Non-pigmented ciliary epithelial cell (primary cell): ENCODE results near the gene MFSD12.

ENCODE experiments used
- DNase-seq: peaks from one replicate; pipeline ENCODE4 v3.0.0-alpha.2; 2010; ENCODE audit warnings: low read depth

The MFSD12 gene

DNA sequence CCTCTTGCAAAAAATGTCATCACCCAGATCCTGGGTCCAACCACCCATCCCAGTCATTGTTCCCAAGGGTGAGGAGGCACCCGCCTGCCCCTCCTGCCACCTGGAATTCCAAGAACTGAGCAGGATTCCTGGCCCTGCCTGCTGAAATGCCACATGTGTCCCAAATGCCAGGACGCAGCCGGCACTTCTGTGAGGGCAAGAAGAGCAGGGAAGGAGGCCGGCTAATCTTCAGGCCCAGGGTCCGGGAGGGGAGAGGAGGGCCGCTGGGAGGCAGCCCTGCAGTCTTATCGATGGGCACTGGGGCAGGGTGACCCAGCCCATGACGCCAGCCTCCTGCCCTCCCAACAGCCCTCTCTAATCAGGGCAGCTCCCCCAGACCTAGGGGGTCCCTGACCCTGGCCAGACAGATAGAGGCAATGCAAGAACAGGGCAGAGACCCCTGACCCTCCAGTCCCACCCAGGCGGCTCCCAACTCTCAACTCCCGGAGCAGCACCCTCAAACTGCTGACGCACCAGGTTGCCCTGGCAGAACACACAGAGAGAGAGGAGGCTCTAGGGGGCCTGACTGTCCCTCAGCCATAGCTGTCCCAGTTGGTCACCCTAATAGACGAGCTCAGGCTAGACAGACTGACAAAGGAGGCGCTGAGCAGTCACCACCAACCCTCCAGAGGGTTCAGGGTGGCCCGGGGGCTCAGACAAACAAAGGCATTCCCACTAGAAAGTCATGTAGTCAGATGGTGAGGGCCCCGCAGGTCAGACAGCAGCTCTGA is 1.5 kb downstream of the MFSD12 start:
- no peak for DNase-seq

DNA sequence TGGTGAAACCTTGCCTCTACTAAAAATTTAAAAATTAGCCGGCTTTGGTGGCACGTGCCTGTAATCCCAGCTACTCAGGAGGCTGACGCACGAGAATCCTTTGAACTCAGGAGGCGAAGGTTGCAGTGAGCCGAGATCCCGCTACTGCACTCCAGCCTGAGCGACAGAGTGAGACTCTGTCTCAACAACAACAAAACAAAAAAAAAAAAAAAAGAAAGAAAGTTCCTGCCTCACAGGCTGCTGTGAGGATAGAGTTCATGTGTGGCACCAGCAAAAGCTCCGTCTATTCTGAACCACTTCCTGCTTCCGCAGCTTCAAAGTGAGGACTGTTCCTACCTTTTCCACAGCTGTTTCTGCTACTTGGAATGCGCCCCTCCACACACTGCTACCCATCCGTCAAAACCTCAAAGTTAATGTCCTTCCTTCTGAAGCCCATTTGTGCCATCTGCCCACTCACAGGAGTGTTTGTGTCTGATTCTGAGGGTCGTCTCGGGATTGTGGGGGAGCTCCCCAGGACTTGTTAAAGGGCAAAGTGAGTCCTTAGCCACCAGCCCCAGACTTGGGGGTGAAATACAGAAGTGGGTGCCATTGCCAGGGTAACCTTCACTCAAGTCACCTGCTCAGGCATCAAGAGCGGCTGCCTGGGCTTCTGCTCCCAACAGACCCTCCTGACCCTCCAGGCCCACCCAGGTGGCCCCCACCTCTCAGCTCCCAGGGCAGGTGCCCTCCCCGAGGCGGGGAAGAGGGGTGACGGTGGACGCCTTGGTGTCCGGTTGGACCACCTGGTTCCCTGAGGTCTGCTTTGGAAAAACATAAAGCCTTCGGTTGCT is 2.9 kb downstream of the MFSD12 start:
- DNase-seq: no peak

DNA sequence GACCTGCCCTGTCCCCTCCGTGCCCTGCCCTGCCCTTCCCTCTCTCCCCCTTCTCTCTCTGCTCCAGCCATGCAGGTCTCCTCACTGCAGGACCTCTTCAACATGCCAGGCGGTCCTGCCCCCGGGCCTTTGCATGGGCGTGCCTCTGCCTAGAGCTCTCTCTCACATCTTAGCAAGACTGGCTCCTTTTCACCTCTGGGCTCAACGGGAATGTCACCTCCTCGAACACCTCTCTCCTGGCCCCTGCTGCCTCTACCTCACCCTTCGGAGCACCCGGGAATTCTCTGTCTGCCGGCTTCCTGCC is 5.6 kb downstream of the MFSD12 start:
- no peak for DNase-seq

DNA sequence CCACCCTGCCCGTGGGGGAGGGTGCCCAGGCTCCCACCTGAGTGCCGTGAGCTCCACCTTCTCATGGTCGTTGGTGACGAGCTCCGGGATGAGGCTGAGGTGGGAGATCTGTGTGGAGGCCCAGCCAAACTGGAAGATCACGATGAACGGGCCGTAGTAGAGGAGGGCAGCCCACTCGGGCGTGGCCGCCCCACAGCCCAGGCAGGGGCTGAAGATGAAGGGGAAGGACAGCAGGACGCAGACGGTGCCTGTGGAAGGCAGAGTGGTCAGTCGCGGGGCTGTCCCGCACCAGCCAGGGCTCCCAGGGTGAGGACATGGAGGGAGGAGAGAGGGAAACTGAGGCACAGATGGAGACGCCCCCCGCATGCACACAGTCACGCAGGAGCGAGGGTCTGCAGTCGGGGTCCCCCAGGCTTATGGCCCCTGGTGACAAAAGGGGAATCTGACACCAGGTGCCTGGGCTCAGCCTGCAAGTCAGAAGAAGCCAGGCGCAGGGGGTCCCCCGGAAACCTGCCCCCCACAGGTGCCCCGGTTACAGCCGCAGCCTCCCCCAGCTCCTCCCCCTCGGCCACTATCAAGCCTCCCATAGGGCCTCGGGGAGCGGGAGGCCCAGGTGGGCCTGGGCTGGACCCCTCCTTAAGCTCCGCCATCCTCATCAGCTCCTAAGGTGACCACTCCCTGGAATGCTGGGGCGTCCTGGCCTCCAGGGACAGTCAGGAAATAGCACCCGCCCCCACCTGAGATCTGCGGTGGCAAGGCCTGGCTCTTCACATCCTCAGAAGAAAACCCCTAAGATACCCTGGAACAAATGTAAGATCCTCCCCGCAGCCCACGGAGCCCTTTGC is 6.2 kb downstream of the MFSD12 start:
- DNase-seq: no peak

DNA sequence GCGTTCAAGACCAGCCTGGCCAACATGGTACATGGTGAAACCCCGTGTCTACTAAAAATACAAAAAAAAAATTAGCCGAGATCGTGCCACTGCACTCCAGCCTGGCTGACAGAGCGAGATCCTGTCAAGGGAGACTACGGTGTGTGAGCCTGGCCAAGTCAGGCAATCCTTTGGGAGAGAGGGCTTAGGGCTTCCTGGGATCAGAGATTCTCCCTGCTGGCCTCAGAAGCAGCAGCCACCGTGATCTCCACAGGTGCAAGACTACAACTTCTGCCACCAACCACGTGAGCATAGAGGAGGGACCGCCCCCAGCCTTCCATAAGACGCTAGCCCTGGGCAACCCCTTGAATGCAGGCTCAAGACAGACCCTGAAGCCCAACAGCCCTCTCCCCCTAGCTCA is 7.6 kb downstream of the MFSD12 start:
- DNase-seq: no peak

DNA sequence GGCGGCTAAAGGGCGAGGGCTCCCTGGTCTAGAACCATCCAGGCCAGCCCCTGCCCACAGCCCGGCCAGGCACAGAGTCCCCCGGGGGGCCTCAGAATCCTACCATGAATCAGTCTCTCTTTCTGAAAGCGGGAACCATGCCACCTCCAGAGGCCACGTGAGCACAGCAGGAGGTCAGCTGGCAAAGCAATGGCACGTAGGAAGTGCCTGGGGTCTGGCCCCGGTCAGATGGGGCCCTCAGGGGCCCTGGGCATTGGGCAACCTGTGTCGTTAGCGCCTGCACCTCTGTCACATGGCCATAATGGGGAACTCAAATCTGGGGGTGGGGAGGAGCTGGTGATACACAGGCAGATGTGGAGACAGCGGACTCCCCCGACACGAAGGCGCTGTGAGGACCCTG is 8.8 kb downstream of the MFSD12 start:
- DNase-seq: no peak

DNA sequence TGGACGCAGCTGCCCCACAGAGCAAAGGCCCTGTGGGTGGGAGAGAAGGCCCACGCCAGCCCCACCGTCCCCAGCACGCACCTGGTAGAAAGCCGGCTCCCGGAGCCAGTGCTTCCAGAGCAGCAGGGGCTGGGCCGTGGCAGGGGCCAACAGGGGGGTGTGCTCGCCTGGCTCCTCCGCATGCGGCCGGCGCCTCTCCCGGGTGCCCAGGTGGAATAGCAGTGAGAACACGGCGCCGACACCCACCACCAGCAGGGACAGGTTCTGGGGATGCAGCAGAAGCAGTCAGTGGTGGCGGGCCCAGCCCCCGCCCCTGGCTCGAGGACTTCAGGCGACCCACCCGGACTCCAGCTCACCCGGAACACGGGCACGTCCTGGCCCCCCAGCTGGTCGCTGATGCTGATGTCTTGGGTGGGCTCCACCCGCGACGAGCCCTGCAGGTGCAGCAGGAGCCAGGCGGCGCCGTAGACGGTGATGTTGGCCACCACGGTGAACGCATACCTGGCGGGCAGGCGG is 9.6 kb downstream of the MFSD12 start:
- DNase-seq: no peak

DNA sequence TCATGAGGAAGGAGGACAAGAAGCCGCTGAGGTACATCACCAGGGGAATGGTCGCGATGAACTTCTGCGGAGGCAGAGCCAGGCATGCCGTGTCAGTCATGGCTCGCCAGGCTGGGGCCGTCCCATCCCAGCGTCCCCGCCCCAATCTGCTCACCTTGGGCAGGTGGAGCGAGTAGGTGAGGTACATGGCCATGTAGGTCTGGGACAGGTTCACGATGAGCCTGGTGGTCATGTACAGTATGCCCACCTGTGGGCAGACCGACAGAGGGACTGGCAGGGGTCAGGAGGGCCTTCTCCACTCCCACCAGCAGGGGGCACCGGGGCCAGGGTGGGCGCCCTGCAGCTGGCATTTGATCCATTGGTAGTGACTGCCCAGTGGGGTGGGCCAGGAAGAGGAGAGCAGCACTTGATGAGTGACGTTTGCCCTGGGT is 10.1 kb downstream of the MFSD12 start:
- no peak for DNase-seq

DNA sequence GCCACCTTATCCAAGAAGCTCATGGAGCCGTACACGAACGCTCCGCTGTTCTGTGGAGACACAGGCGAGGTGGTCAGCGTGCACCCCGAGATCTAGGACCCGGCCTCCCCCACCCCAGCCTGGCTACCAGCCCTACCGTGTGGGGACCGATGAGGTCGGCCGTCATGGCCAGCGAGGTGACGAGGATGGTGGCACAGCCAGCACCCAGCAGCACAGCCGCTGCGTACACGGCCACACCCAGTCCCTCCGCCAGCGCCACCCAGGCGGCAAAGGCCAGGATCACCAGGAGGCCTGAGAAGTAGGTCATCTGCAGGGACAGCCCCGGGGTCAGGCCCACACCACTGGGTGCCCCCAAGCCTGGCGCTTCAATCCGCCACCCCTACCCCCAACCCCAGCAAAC is 11.3 kb downstream of the MFSD12 start:
- DNase-seq: no peak

DNA sequence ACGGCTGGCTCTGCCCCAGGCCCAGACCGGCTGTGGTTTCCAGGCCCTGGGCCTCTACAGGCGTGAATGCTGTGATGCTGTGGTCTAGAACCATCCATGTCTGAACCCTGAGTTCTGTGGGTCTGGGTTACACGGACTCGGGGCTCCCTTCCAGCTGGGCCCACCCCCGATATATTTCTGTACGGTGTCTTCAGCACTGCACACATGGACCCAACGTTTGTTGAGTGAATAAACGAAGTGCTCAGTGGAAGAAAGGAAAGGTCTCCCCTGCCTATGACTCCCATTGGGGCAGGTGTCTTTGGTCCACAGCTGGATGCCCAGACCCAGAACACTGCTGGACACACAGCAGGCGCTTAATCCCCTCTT is 11.7 kb downstream of the MFSD12 start:
- DNase-seq: no peak

DNA sequence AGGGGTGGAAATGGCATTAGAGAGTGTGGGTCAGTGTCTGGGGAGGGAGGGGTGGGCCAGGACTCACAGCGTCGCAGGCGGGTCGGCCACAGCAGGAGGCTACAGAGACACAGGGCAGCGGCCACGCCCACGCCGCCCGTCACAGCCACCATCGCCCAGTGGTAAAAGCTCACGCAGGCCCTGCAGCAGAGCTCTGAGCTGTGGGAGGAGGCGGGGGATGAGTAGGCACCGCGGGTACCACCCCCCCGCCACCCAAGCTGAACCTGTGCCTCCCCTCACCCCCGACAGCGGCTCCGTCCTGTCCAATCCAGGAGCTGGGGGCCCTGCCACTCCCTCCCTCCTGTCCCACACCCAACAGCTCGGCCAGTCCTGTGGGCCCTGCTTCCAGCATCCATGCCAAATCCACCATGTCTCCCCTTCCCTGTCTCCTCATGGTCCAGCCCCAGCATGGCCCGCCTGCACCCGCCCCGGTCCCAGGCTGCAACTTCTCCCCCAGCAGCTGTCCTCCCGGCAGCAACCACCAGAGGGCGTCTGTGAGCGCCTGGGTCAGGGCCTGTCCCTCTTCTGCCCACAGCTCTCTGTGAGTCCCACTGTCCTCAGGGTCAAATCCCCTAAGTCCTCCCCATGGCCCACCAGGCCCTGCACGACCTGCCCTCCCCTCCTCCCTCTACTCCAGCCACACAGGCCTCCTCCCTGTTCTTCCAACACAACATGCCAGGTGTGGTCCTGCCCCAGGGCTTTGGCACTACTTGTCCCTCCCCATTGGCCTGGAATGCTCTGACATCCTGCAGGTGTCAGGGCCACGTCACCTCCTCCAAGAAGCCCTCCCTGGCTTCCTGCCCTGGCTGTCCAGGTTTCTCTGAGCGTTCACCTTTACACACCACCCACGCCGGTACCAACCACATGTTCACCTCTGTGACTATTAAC is 12.4 kb downstream of the MFSD12 start:
- no peak for DNase-seq

DNA sequence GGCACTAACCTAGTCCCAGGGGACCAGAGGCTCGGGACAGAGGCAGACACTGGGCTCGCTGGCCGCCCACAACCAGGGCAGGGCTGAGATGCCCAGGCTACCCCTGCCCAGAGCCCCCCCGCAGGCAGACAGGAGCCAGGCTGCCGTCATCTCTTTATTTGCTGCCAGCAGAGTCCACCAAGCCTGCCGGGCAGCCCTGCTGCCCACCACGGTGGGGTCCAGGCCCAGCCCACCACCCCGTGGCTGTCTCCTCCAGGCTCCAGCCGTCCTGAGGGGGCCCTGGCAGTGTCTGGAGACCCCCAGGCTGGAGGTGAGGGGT is 13.4 kb downstream of the MFSD12 start:
- DNase-seq: no peak

DNA sequence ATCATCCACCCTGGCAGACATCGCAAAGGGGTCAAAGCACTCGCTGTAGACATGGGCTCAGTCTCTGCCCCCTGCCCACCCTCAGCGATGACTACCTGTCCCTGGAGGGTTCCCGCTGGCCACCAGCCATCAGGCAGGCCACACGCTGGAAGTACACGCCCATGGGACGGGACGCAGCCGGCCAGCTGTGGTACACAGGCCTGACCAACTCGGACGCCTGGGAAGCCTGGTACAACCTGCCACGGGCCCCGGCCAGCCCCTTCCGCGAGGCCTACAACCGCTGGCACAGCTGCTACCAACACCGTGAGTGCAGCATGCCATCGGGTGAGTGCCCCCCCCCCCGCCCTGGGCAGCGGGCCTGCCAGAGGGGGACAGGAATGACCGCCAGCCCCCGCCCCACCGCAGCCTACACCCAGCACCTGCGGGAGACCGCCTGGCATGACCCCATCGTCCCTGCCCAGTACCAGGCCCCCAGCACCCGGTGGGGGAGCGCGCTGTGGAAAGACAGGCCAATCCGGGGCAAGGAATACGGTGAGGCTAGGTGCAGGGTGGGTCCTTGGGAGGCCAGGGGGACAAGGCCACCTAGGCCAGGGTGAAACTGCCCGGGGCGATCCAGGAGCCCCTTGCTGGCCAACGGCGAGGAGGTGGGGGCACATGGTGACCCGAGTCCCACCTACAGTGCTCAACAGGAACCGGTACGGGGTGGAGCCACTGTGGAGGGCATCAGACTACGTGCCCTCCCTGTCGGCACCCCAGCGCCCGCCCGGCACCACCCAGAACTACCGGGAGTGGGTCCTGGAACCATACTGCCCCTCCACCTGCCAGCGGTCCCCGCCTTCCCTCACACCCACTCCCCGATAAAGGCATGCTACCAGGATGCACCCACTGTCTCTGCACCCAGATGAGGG is 14.0 kb downstream of the MFSD12 start:
- DNase-seq: no peak

DNA sequence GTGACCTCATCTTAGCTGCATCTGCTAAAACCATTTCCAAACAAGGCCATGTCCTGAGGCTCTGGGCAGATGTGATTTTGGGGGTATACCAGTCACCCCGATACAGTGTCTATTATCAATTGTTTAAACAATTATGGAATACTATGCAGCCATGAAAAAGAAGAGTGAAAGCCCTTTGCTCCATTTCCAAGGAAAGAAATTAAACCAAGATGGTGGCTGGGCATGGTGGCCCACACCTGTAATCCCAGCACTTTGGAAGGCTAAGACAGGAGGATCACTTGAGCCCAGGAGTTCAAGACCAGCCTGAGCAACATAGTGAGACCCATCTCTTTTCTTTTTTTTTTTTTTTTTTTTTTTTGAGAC is 17.6 kb downstream of the MFSD12 start:
- DNase-seq: no peak

DNA sequence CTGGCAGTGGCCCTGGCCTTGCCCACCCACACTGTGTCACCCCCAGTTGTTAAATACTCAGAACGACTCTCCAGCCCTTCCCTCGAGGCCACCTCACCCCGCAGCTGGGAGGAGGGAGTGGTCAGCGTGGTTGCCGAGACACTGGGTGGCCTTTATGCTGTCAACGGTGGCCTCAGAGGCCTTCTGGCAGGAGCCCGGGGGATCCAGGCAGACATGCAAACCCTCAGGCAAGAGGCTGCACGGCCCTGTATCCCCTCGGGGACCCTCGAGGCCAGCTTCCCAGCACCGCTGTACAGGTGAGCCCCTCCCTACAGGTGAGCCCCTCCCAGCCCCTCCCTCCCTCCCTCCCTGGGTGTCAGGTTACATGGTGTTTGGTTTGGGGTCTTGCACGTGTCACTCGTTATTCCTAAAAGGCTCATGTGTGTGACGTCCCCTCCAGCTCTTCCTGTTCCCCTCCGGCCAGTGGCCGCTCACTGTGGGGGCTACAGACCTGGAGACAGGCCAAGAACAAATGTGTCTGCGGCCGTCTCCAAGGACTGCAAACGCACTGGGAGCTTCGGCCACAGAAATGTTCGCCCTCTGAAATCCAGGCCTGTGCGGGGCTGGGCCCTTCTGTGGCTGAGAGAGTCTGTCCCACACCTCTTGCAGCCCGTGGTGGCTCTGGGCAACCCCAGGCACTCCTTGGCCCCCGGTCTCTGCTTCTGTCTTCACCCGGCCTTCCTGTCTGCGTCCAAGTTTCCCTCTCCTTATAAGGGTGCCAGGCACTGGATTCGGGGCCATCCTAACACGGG is 18.2 kb downstream of the MFSD12 start, which contains the start of gene TEKTIP1:
Gene TEKTIP1, plus strand, starts transcription at position 210 of the 791 bp plus-strand sequence. Its CDS starts 4 bp downstream, at position 214.
- DNase-seq: no peak

DNA sequence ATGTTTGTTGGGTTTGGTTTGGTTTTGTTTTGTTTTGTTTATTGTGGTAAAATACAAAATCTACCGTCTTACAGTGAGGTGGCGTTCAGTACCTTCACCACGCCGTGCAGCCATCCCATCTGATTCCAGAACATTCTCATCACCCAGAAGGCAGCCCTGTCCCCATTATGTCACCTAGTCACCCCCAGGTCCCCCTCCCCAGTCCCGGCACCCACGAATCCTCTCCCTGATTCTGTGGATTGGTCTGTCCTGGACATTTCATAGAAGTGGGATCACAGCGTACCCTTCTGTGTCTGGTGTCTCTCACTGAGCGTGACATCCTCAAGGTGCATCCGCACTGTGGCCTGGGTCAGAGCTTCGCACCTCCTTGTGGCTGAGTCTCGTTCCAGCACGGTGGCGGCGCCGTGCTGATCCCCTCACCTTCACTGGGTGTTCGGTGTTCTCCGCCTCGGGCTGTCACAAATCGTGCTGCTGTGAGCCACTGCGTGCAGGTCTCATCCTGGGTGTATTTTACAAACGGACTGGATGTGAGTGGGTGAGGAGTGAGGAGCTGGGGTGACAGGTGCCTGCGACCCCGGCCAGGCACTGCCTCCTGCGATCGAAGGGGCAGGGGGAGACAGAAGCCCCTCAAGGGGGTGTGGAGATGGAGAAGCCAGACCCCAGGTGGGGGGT is 19.0 kb downstream of the MFSD12 start:
- DNase-seq: no peak

DNA sequence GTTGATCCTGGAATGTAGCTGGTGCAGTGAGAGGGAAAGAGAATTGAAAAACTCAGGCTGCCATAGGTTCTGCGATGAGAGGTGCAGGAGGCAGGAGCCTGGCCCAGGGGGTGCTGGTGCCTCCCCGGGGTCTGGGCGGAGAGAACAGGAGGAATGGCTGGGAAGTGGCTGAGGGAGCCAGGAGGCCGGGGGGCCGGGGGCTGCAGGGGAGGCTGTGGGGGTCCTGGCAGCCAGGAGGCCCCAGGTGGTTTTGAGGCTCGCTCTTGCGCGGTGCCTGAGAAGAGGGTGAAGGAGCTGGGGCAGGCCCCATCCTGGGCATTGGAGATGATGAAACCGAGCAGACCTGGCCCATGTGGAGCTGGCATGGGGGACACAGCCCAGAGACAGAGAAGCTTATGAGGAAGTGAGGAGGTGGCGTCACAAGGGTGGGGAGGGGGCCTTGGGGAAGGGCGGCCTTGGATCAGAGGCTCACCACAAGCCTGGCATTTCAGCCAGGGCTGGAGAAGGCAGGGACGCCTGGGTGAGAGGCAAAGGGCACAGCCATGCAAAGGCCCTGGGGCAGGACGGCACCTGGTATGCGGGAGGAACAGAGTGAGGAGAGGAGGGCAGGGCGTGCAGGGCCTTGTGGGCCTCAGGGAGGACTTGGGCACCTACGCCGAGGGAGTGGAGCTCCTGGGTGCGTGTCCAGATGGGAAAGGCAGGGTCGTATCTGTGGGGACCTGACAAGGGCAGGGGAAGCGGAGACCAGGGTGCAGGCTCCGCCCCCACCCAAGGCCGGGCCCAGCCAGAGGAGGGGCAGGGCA is 19.7 kb downstream of the MFSD12 start:
- DNase-seq: no peak

DNA sequence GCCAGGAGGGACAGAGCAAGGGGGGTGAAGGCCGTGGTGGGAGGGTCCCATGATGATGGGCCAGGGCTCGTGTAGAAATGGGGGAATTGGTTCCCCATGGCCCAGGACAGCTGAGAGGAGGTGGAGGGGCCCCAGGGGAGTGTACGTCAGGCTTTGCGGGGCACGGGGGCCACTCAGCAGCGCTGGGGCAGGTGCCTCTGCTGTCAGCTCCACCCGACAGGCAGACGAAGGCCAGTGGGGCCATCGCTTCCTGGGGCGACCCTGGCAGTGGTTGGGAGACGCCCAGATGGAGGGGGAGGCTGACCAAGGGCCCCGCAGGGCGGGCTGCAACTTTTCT is 20.3 kb downstream of the MFSD12 start:
- DNase-seq: no peak
